Measurements from ENCODE around the gene RBBP4.

Gene RBBP4

DNA sequence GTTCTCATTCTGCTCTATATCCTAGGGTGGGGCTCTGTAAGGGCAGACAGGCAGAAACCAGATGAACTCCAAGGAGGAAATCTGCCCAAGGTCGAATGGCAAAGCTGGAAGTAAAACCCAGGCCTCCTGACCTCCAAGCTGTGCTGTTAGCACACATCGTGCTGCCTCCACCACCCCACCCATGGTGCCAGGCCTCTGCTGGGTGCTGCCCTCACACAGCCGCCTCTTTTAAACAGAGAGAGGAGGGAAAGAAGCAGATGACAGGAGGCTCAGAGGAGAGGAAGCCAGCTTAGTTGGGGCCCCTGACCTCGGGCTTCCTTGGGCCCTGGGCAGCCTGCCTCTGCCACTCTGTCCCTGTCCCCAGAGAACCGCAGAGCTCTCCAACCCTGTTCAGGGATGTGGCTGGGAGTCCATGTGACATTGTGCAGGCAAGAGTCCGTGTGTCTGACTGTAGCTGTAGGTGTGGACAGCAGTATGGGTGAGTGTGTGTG, 50.5 kb downstream of the RBBP4 start:
- Histone ChIP-seq H3K4me3 (ENCODE audit: low read depth, low read length) (no peak overlapping the region), H3K4me1 (ENCODE audit: control insufficient read depth, insufficient read depth, low read length) (peaks cover 7% of the 10 kb centered on the region), H3K36me3 (ENCODE audit: control insufficient read depth in 2 of 2, insufficient read depth in 1 of 2, low read length in 2 of 2) (no peaks in the 10 kb centered on the region), H3K27ac (ENCODE audit: extremely low read depth, low read depth, low read length) (no peak overlapping the region), H3K9me3 (ENCODE audit: control insufficient read depth, insufficient read depth, low read depth, low read length) (no peaks in the 10 kb centered on the region)
- TF ChIP-seq ZNF114 (tag by site-specific recombination; IDR thresholded peaks at IDR 0.05) (no peak), ZNF514 (tag by site-specific recombination; IDR thresholded peaks at IDR 0.05) (no peak), ZNF169 (tag by site-specific recombination; IDR thresholded peaks at IDR 0.05) (no peak), ZNF747 (tag by site-specific recombination; IDR thresholded peaks at IDR 0.05) (no peak), ZNF175 (tag by site-specific recombination; IDR thresholded peaks at IDR 0.05) (no peak), HOXC10 (CRISPR knock-in tag; IDR thresholded peaks at IDR 0.05) (no peak), ZNF658 (tag by site-specific recombination; IDR thresholded peaks at IDR 0.05) (no peak), ZNF776 (tag by site-specific recombination; IDR thresholded peaks at IDR 0.05; ENCODE audit: borderline replicate concordance) (no peak), ZNF830 (tag by site-specific recombination; IDR thresholded peaks at IDR 0.05; ENCODE audit: low read depth) (no peak)
- TF ChIP-seq, protein P1, sequence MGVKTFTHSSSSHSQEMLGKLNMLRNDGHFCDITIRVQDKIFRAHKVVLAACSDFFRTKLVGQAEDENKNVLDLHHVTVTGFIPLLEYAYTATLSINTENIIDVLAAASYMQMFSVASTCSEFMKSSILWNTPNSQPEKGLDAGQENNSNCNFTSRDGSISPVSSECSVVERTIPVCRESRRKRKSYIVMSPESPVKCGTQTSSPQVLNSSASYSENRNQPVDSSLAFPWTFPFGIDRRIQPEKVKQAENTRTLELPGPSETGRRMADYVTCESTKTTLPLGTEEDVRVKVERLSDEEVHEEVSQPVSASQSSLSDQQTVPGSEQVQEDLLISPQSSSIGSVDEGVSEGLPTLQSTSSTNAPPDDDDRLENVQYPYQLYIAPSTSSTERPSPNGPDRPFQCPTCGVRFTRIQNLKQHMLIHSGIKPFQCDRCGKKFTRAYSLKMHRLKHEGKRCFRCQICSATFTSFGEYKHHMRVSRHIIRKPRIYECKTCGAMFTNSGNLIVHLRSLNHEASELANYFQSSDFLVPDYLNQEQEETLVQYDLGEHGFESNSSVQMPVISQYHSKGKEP (tag by site-specific recombination; IDR thresholded peaks at IDR 0.05) = no peak
- TF ChIP-seq, protein P2, sequence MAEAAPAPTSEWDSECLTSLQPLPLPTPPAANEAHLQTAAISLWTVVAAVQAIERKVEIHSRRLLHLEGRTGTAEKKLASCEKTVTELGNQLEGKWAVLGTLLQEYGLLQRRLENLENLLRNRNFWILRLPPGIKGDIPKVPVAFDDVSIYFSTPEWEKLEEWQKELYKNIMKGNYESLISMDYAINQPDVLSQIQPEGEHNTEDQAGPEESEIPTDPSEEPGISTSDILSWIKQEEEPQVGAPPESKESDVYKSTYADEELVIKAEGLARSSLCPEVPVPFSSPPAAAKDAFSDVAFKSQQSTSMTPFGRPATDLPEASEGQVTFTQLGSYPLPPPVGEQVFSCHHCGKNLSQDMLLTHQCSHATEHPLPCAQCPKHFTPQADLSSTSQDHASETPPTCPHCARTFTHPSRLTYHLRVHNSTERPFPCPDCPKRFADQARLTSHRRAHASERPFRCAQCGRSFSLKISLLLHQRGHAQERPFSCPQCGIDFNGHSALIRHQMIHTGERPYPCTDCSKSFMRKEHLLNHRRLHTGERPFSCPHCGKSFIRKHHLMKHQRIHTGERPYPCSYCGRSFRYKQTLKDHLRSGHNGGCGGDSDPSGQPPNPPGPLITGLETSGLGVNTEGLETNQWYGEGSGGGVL (tag by site-specific recombination; IDR thresholded peaks at IDR 0.05) = no peak
- TF ChIP-seq, protein P3, sequence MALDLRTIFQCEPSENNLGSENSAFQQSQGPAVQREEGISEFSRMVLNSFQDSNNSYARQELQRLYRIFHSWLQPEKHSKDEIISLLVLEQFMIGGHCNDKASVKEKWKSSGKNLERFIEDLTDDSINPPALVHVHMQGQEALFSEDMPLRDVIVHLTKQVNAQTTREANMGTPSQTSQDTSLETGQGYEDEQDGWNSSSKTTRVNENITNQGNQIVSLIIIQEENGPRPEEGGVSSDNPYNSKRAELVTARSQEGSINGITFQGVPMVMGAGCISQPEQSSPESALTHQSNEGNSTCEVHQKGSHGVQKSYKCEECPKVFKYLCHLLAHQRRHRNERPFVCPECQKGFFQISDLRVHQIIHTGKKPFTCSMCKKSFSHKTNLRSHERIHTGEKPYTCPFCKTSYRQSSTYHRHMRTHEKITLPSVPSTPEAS (tag by site-specific recombination; IDR thresholded peaks at IDR 0.05) = no peak
- ChIA-PET CTCF (interaction anchor here (0.8 to 0.9 kb wide), 2 partner anchors 11 to 72 kb away, joined by 3 to 5 read pairs; no protein-coding TSS in a partner anchor), POLR2A (interaction anchor here (1.1 kb wide), 2 partner anchors 12 to 13 kb away, joined by 3 read pairs; no protein-coding TSS in a partner anchor)

DNA sequence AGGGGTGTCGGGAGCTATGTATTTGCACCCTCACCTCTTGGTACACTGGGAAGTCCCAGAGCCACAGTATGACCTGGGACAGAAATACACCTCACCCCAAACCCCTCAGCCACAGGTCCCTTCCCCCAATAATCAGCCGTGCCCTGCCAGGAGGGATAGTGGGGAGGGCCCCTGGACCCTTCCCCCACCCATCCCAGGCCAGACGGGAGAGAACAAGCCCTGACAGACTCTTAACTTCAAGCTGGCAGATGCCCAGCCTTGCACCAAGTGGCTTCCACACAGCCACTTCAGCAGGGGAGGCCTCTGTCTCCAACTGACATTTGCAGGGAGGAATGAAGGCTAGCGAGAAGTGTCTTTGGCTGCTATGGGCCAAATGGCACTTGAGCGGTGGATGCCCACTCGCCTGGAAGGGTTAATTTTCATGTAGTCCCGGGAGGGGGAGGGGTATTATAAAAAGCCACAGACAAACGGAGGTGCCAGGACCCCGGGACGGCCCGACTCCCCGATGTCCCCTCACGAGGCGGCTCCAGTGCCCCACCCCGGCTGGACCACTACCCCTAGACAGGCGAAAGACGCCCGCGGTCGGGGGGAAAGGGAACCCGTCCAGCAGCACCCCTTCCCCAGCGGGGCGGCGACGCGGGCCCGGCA, 51.1 kb downstream of the RBBP4 start:
- no peaks in the 10 kb centered on the region for H3K36me3 ChIP-seq (ENCODE audit: control insufficient read depth in 2 of 2, insufficient read depth in 1 of 2, low read length in 2 of 2)
- POLR2A ChIA-PET = interaction anchor here (1.1 to 1.7 kb wide), 4 partner anchors 10 to 51 kb away, joined by 3 to 8 read pairs (median 4); partner anchors contain the start of gene RBBP4
- H3K4me1 ChIP-seq (ENCODE audit: control insufficient read depth, insufficient read depth, low read length) = peaks cover 7% of the 10 kb centered on the region
- no peak overlapping the region; the same call in 1 of the 2 replicates for H3K27ac ChIP-seq (ENCODE audit: extremely low read depth, low read depth, low read length)
- TF ChIP-seq, protein P4, sequence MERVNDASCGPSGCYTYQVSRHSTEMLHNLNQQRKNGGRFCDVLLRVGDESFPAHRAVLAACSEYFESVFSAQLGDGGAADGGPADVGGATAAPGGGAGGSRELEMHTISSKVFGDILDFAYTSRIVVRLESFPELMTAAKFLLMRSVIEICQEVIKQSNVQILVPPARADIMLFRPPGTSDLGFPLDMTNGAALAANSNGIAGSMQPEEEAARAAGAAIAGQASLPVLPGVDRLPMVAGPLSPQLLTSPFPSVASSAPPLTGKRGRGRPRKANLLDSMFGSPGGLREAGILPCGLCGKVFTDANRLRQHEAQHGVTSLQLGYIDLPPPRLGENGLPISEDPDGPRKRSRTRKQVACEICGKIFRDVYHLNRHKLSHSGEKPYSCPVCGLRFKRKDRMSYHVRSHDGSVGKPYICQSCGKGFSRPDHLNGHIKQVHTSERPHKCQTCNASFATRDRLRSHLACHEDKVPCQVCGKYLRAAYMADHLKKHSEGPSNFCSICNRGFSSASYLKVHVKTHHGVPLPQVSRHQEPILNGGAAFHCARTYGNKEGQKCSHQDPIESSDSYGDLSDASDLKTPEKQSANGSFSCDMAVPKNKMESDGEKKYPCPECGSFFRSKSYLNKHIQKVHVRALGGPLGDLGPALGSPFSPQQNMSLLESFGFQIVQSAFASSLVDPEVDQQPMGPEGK (tag by site-specific recombination; IDR thresholded peaks at IDR 0.05) = 0 out of 2 replicates have a peak, but pooled peaks have one; percentile 21
- peak; percentile 39 for TF ChIP-seq ZNF341 (tag by site-specific recombination; IDR thresholded peaks at IDR 0.05; ENCODE audit: low read depth)
- TF ChIP-seq YY2 (tag by site-specific recombination; IDR thresholded peaks at IDR 0.05) = no peak
- TF ChIP-seq, protein P5, sequence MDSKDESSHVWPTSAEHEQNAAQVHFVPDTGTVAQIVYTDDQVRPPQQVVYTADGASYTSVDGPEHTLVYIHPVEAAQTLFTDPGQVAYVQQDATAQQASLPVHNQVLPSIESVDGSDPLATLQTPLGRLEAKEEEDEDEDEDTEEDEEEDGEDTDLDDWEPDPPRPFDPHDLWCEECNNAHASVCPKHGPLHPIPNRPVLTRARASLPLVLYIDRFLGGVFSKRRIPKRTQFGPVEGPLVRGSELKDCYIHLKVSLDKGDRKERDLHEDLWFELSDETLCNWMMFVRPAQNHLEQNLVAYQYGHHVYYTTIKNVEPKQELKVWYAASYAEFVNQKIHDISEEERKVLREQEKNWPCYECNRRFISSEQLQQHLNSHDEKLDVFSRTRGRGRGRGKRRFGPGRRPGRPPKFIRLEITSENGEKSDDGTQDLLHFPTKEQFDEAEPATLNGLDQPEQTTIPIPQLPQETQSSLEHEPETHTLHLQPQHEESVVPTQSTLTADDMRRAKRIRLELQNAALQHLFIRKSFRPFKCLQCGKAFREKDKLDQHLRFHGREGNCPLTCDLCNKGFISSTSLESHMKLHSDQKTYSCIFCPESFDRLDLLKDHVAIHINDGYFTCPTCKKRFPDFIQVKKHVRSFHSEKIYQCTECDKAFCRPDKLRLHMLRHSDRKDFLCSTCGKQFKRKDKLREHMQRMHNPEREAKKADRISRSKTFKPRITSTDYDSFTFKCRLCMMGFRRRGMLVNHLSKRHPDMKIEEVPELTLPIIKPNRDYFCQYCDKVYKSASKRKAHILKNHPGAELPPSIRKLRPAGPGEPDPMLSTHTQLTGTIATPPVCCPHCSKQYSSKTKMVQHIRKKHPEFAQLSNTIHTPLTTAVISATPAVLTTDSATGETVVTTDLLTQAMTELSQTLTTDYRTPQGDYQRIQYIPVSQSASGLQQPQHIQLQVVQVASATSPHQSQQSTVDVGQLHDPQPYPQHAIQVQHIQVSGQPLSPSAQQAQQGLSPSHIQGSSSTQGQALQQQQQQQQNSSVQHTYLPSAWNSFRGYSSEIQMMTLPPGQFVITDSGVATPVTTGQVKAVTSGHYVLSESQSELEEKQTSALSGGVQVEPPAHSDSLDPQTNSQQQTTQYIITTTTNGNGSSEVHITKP (tag by site-specific recombination; IDR thresholded peaks at IDR 0.05) = peak; percentile 78
- TF ChIP-seq FEZF1 (tag by site-specific recombination; IDR thresholded peaks at IDR 0.05) = 0 out of 2 replicates have a peak, but pooled peaks have one; percentile 21
- TF ChIP-seq KLF8 (tag by site-specific recombination; IDR thresholded peaks at IDR 0.05) = no peak
- TF ChIP-seq YY1 (tag by site-specific recombination; IDR thresholded peaks at IDR 0.05) = no peak
- TF ChIP-seq, protein P6, sequence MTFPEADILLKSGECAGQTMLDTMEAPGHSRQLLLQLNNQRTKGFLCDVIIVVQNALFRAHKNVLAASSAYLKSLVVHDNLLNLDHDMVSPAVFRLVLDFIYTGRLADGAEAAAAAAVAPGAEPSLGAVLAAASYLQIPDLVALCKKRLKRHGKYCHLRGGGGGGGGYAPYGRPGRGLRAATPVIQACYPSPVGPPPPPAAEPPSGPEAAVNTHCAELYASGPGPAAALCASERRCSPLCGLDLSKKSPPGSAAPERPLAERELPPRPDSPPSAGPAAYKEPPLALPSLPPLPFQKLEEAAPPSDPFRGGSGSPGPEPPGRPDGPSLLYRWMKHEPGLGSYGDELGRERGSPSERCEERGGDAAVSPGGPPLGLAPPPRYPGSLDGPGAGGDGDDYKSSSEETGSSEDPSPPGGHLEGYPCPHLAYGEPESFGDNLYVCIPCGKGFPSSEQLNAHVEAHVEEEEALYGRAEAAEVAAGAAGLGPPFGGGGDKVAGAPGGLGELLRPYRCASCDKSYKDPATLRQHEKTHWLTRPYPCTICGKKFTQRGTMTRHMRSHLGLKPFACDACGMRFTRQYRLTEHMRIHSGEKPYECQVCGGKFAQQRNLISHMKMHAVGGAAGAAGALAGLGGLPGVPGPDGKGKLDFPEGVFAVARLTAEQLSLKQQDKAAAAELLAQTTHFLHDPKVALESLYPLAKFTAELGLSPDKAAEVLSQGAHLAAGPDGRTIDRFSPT (tag by site-specific recombination; IDR thresholded peaks at IDR 0.05) = 0 out of 2 replicates have a peak, but pooled peaks have one; percentile 25
- peak overlapping the region; percentile 41 for H3K4me3 ChIP-seq (ENCODE audit: low read depth, low read length)
- CTCF ChIA-PET = interaction anchor here (0.8 to 0.9 kb wide), 2 partner anchors 11 to 71 kb away, joined by 3 to 5 read pairs; no protein-coding TSS in a partner anchor
- H3K9me3 ChIP-seq (ENCODE audit: control insufficient read depth, insufficient read depth, low read depth, low read length) = no peaks in the 10 kb centered on the region

Measured in HEK293 (cell line).